SK-N-SH (cell line): ENCODE measurements around the gene UTP4.

Experiments
- CTCF ChIP-seq: fragments of 200-600 bp; sonication (generic); IDR thresholded peaks from 2 replicates; pipeline ENCODE4 v1.6.1; 2017; ENCODE audit warnings: antibody characterized with exemption, mild to moderate bottlenecking, moderate library complexity
- GABPA ChIP-seq: IDR thresholded peaks from 2 replicates; pipeline ENCODE4 v1.4.0; 2012; ENCODE audit warnings: low read depth, mild to moderate bottlenecking
- MAX ChIP-seq: IDR thresholded peaks from 2 replicates; pipeline ENCODE4 v1.4.0; 2012; ENCODE audit warnings: low read depth
- MXI1 ChIP-seq: IDR thresholded peaks from 2 replicates; pipeline ENCODE4 v1.6.1; 2012; ENCODE audit warnings: mild to moderate bottlenecking, low read depth, low read length, improper control_type of control experiment
- RAD21 ChIP-seq: IDR thresholded peaks from 2 replicates; pipeline ENCODE4 v1.6.1; 2012; ENCODE audit warnings: mild to moderate bottlenecking, low read length
- TAF1 ChIP-seq: IDR thresholded peaks from 2 replicates; pipeline ENCODE4 v1.6.1; 2012; ENCODE audit warnings: low read depth, mild to moderate bottlenecking, low read length, moderate library complexity, borderline replicate concordance
- TF ChIP-seq, protein P1 (sequence below): fragments of 150-350 bp; IDR thresholded peaks from 2 replicates; pipeline ENCODE4 v1.6.1; 2017; ENCODE audit warnings: antibody characterized with exemption, low read length, low read depth, borderline replicate concordance

GRCh38 chr16:69157196-69157595, 24.7 kb downstream of the UTP4 start:
- TF ChIP-seq CTCF (no peak), MXI1 (no peak), MAX (no peak), GABPA (no peak), RAD21 (no peak), TAF1 (no peak)
- TF ChIP-seq, protein P1, sequence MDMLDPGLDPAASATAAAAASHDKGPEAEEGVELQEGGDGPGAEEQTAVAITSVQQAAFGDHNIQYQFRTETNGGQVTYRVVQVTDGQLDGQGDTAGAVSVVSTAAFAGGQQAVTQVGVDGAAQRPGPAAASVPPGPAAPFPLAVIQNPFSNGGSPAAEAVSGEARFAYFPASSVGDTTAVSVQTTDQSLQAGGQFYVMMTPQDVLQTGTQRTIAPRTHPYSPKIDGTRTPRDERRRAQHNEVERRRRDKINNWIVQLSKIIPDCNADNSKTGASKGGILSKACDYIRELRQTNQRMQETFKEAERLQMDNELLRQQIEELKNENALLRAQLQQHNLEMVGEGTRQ, result no peak
